Liver (tissue), 9 donors: ENCODE data around the gene NOL6. TPM values are rescaled to one million over a fixed set of nuclear protein-coding genes. Genes with fewer than 3 reads are reported as not detected.

Source experiments
- DNase-seq: peaks from one replicate; pipeline ENCODE4 v3.0.0-alpha.2; 2017; ENCODE audit warnings: low spot score
- H3K27ac ChIP-seq, 2 donors: one replicate each; pipeline ENCODE4 v1.7.0; 2013; ENCODE audit warnings: inconsistent platforms in 2 of 2, low read length in 2 of 2, control low read depth in 1 of 2, low read depth in 1 of 2, mild to moderate bottlenecking in 1 of 2
- H3K27me3 ChIP-seq, 4 donors: one replicate each; pipeline versions ENCODE4 v1.6.1 to v1.7.0; 2013; ENCODE audit warnings: low read length in 3 of 4, inconsistent platforms in 1 of 4, mild to moderate bottlenecking in 1 of 4, moderate library complexity in 1 of 4; ENCODE audit not compliant: control insufficient read depth in 4 of 4, insufficient read depth in 4 of 4
- H3K36me3 ChIP-seq, 4 donors: one replicate each; pipeline versions ENCODE4 v1.6.1 to v1.7.0; 2013; ENCODE audit warnings: low read length in 3 of 4, mild to moderate bottlenecking in 3 of 4, low read depth in 1 of 4, moderate library complexity in 1 of 4; ENCODE audit not compliant: control insufficient read depth in 4 of 4, insufficient read depth in 3 of 4
- H3K4me1 ChIP-seq, 4 donors: one replicate each; pipeline versions ENCODE4 v1.6.1 to v1.7.0; 2013; ENCODE audit warnings: low read length in 3 of 4, mild to moderate bottlenecking in 3 of 4, moderate library complexity in 1 of 4; ENCODE audit not compliant: control insufficient read depth in 4 of 4, insufficient read depth in 4 of 4
- H3K4me3 ChIP-seq, 3 donors: one replicate each; pipeline versions ENCODE4 v1.6.1 to v1.7.0; 2013; ENCODE audit warnings: low read length in 3 of 3, control low read depth in 1 of 3, low read depth in 1 of 3, mild to moderate bottlenecking in 1 of 3
- H3K9ac ChIP-seq, 2 donors: one replicate each; pipeline ENCODE4 v1.7.0; 2013; ENCODE audit warnings: low read length in 2 of 2, mild to moderate bottlenecking in 2 of 2, moderate library complexity in 2 of 2, control low read depth in 1 of 2, low read depth in 1 of 2
- H3K9me3 ChIP-seq, 4 donors: one replicate each; pipeline versions ENCODE4 v1.6.1 to v1.7.0; 2013; ENCODE audit warnings: low read length in 3 of 4; ENCODE audit not compliant: control insufficient read depth in 4 of 4
- ATF3 ChIP-seq: IDR thresholded peaks from 2 replicates; pipeline ENCODE4 v1.6.1; 2016; ENCODE audit warnings: antibody characterized with exemption
- EGR1 ChIP-seq, 2 donors: IDR thresholded peaks; 2 replicates each; pipeline ENCODE4 v1.6.1; 2016 to 2018; ENCODE audit warnings: antibody characterized with exemption in 2 of 2, low read depth in 2 of 2
- FOXA1 ChIP-seq: IDR thresholded peaks from 2 replicates; pipeline ENCODE4 v1.6.1; 2016; ENCODE audit warnings: antibody characterized with exemption
- FOXA2 ChIP-seq: IDR thresholded peaks from 2 replicates; pipeline ENCODE4 v1.6.1; 2016; ENCODE audit warnings: antibody characterized with exemption
- GABPA ChIP-seq, 2 donors: IDR thresholded peaks in 1 of 2; conservative IDR thresholded peaks in 1 of 2; 2 replicates each; pipeline ENCODE4 v1.6.1; 2016; ENCODE audit warnings: antibody characterized with exemption in 2 of 2, mild to moderate bottlenecking in 1 of 2, moderate library complexity in 1 of 2
- HNF4A ChIP-seq, 2 donors: conservative IDR thresholded peaks; 2 replicates each; pipeline ENCODE4 v1.6.1; 2016; ENCODE audit warnings: antibody characterized with exemption in 2 of 2, mild to moderate bottlenecking in 2 of 2
- HNF4G ChIP-seq: IDR thresholded peaks from 2 replicates; pipeline ENCODE4 v1.6.1; 2016; ENCODE audit warnings: antibody characterized with exemption
- NR2F2 ChIP-seq: IDR thresholded peaks from 2 replicates; pipeline ENCODE4 v1.6.1; 2016; ENCODE audit warnings: antibody characterized with exemption
- RAD21 ChIP-seq, 2 donors: IDR thresholded peaks; 2 replicates each; pipeline ENCODE4 v1.6.1; 2016; ENCODE audit warnings: antibody characterized with exemption in 2 of 2, mild to moderate bottlenecking in 2 of 2
- RXRA ChIP-seq, 2 donors: IDR thresholded peaks; 2 replicates each; pipeline ENCODE4 v1.6.1; 2017 to 2018; ENCODE audit warnings: antibody characterized with exemption in 2 of 2, mild to moderate bottlenecking in 1 of 2
- SP1 ChIP-seq: IDR thresholded peaks from 2 replicates; pipeline ENCODE4 v1.6.1; 2018; ENCODE audit warnings: antibody characterized with exemption, mild to moderate bottlenecking
- ZBTB33 ChIP-seq: IDR thresholded peaks from 2 replicates; pipeline ENCODE4 v1.6.1; 2016; ENCODE audit warnings: antibody characterized with exemption
- WGBS: extraction: QIAGEN DNeasy Blood & Tissue Kit; methylation state at CpG from one replicate; pipeline ENCODE4 v1.1.7; 2013; 5-methylcytosine and 5-hydroxymethylcytosine counted together
- polyA plus RNA-seq, 2 donors: library from polyadenylated mRNA; stranded (reverse) in 1 of 2; unstranded in 1 of 2; fragments of 200-250 nt in 1 of 2; fragments of >200 nt in 1 of 2; fragmentation: Nextera tagmentation in 1 of 2; extraction: Ambion mirVana in 1 of 2; gene quantifications; one replicate each; pipeline versions ENCODE4 v1.2.1 to v1.2.3, GENCODE V29; 2013 to 2015
- total RNA-seq, 2 donors: library from RNA; depleted of rRNA; stranded (reverse); fragments of >200 nt; gene quantifications; one replicate each; pipeline ENCODE4 v1.2.3, GENCODE V29; 2014
- TF ChIP-seq, protein P1 (sequence below): fragments of 150-350 bp; IDR thresholded peaks from 2 replicates; pipeline ENCODE4 v1.5.1; 2017; ENCODE audit warnings: improper control_type of control experiment, low read depth, low read length; ENCODE audit not compliant: missing input control
- donor health status: healthy.
- donor health status: healthy.
- donor health status: healthy.
- donor health status: healthy.
- donor health status: healthy.

Gene NOL6
- total and polyA plus RNA-seq, 4 donors: 8.8 to 20.2 (median 13.8) TPM

DNA sequence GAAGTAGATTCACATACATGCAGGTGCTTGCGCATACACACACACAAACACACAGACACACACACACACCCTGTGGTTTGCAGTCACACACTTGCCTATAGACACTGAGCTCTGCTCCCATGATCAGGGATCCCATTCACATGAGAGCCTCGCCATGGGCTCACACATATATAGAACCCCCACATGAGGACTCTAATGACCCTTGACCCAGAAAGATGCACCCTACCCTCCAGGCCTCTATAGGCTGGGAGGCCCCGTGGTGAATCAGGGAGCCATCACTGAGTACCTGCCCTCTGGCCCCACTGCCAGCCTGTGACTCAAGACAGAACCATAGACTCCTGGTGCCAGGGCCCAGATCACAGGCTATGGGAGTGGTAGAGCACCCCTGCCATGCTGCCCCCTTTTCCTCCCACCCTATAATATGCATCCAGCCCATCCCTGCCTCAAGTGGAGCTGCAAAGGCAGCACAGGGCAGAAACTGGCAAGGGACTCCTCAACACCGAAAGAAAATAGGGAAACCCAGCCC is 23.0 kb downstream of the NOL6 start:
- DNase-seq: no peak
- no peaks in the 10 kb centered on the region for H3K27me3 ChIP-seq
- H3K27ac ChIP-seq: no peak overlapping the region
- WGBS: 95% methylated on average over 4 of the region's 4 CpGs
- H3K9ac ChIP-seq: no peak overlapping the region
- no peak overlapping the region for H3K4me3 ChIP-seq
- no peaks in the 10 kb centered on the region for H3K36me3 ChIP-seq
- TF ChIP-seq SP1 (no peak), ATF3 (no peak), NR2F2 (no peak), FOXA1 (no peak)
- no peaks in the 10 kb centered on the region for H3K9me3 ChIP-seq
- H3K4me1 ChIP-seq: peaks cover 4 to 29% (median 12%) of the 10 kb centered on the region in 4 donors

- no peak overlapping the region for H3K27ac ChIP-seq
- no peak overlapping the region for H3K9ac ChIP-seq
- WGBS: 95% methylated on average over 5 of the region's 5 CpGs
- no peak for DNase-seq
- TF ChIP-seq ZBTB33 (no peak), ATF3 (no peak), RXRA (IDR thresholded peaks at IDR 0.05) (no peak), RAD21 (IDR thresholded peaks at IDR 0.05) (no peak), GABPA (IDR thresholded peaks at IDR 0.05 in 1 of 2, conservative IDR thresholded peaks at IDR 0.05 in 1 of 2) (no peak), HNF4A (conservative IDR thresholded peaks at IDR 0.05) (no peak), HNF4G (no peak), EGR1 (IDR thresholded peaks at IDR 0.05; ENCODE audit: low read depth in 2 of 2) (no peak), FOXA2 (no peak)
- TF ChIP-seq, protein P1, sequence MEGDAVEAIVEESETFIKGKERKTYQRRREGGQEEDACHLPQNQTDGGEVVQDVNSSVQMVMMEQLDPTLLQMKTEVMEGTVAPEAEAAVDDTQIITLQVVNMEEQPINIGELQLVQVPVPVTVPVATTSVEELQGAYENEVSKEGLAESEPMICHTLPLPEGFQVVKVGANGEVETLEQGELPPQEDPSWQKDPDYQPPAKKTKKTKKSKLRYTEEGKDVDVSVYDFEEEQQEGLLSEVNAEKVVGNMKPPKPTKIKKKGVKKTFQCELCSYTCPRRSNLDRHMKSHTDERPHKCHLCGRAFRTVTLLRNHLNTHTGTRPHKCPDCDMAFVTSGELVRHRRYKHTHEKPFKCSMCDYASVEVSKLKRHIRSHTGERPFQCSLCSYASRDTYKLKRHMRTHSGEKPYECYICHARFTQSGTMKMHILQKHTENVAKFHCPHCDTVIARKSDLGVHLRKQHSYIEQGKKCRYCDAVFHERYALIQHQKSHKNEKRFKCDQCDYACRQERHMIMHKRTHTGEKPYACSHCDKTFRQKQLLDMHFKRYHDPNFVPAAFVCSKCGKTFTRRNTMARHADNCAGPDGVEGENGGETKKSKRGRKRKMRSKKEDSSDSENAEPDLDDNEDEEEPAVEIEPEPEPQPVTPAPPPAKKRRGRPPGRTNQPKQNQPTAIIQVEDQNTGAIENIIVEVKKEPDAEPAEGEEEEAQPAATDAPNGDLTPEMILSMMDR: no peak
- peaks cover 4 to 38% (median 20%) of the 10 kb centered on the region in 4 donors for H3K4me1 ChIP-seq
- no peaks in the 10 kb centered on the region for H3K36me3 ChIP-seq
- no peak overlapping the region for H3K4me3 ChIP-seq
- H3K9me3 ChIP-seq: no peaks in the 10 kb centered on the region
- no peaks in the 10 kb centered on the region for H3K27me3 ChIP-seq
These were observed 24.0 kb downstream of the NOL6 start for GRCh38 chr9:33449715-33450114.
